WTC11 (cell line): ENCODE measurements around the gene BICDL2.

Experiments used
- ATF1 ChIP-seq: sonication (generic); formaldehyde crosslinking; IDR thresholded peaks from 2 replicates; pipeline ENCODE4 v1.8.1; 2023; ENCODE audit warnings: mild to moderate bottlenecking, moderate library complexity, missing genetic modification reagents
- ATF6 ChIP-seq: sonication (generic); formaldehyde crosslinking; IDR thresholded peaks from 2 replicates; pipeline ENCODE4 v1.8.1; 2023; ENCODE audit warnings: mild to moderate bottlenecking, missing genetic modification reagents
- CBFB ChIP-seq: sonication (generic); formaldehyde crosslinking; IDR thresholded peaks from 2 replicates; pipeline ENCODE4 v1.8.1; 2022; ENCODE audit warnings: mild to moderate bottlenecking, low read depth, missing genetic modification reagents
- ELF4 ChIP-seq: sonication (generic); formaldehyde crosslinking; IDR thresholded peaks from 2 replicates; pipeline ENCODE4 v1.8.1; 2022; ENCODE audit warnings: low read depth, mild to moderate bottlenecking, moderate library complexity, missing genetic modification reagents
- RELA ChIP-seq: sonication (generic); formaldehyde crosslinking; IDR thresholded peaks from 2 replicates; pipeline ENCODE4 v1.8.1; 2022; ENCODE audit warnings: missing genetic modification reagents, mild to moderate bottlenecking, borderline replicate concordance
- TF ChIP-seq, protein P1 (sequence below): fragments of 200-600 bp; IDR thresholded peaks from 2 replicates; pipeline ENCODE4 v1.8.0; 2022; ENCODE audit warnings: antibody characterized with exemption
- TF ChIP-seq, protein P2 (sequence below): sonication (generic); formaldehyde crosslinking; IDR thresholded peaks from 2 replicates; pipeline ENCODE4 v1.8.1; 2022; ENCODE audit warnings: low read depth, missing genetic modification reagents, borderline replicate concordance
- TF ChIP-seq, protein P3 (sequence below): sonication (generic); formaldehyde crosslinking; IDR thresholded peaks from 2 replicates; pipeline ENCODE4 v1.8.0; 2022; ENCODE audit warnings: mild to moderate bottlenecking, missing genetic modification reagents

DNA sequence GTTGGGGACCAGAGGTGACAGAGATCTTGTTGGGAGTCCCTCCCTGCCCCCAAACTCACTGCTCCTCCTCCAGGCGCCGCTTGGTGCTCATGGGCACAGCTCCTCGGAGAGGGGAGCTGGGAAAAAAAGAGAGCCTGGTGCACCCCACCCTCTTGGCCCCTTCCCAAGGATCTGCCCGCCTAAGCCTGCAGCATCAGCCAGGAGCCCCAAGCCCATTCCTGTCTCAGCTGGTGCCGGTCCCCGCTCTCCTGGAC is 13.4 kb downstream of the BICDL2 start:
- TF ChIP-seq, protein P1, sequence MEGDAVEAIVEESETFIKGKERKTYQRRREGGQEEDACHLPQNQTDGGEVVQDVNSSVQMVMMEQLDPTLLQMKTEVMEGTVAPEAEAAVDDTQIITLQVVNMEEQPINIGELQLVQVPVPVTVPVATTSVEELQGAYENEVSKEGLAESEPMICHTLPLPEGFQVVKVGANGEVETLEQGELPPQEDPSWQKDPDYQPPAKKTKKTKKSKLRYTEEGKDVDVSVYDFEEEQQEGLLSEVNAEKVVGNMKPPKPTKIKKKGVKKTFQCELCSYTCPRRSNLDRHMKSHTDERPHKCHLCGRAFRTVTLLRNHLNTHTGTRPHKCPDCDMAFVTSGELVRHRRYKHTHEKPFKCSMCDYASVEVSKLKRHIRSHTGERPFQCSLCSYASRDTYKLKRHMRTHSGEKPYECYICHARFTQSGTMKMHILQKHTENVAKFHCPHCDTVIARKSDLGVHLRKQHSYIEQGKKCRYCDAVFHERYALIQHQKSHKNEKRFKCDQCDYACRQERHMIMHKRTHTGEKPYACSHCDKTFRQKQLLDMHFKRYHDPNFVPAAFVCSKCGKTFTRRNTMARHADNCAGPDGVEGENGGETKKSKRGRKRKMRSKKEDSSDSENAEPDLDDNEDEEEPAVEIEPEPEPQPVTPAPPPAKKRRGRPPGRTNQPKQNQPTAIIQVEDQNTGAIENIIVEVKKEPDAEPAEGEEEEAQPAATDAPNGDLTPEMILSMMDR = no peak
- TF ChIP-seq ELF4 = no peak
- TF ChIP-seq ATF1 (CRISPR knock-in tag) = no peak
- TF ChIP-seq, protein P2, sequence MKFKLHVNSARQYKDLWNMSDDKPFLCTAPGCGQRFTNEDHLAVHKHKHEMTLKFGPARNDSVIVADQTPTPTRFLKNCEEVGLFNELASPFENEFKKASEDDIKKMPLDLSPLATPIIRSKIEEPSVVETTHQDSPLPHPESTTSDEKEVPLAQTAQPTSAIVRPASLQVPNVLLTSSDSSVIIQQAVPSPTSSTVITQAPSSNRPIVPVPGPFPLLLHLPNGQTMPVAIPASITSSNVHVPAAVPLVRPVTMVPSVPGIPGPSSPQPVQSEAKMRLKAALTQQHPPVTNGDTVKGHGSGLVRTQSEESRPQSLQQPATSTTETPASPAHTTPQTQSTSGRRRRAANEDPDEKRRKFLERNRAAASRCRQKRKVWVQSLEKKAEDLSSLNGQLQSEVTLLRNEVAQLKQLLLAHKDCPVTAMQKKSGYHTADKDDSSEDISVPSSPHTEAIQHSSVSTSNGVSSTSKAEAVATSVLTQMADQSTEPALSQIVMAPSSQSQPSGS (CRISPR knock-in tag) = no peak
- TF ChIP-seq CBFB (CRISPR knock-in tag) = no peak
- TF ChIP-seq, protein P3, sequence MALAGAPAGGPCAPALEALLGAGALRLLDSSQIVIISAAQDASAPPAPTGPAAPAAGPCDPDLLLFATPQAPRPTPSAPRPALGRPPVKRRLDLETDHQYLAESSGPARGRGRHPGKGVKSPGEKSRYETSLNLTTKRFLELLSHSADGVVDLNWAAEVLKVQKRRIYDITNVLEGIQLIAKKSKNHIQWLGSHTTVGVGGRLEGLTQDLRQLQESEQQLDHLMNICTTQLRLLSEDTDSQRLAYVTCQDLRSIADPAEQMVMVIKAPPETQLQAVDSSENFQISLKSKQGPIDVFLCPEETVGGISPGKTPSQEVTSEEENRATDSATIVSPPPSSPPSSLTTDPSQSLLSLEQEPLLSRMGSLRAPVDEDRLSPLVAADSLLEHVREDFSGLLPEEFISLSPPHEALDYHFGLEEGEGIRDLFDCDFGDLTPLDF (CRISPR knock-in tag) = no peak
- TF ChIP-seq ATF6 (CRISPR knock-in tag) = no peak
- TF ChIP-seq RELA (CRISPR knock-in tag) = no peak
